ENCODE measurements around the gene ADAMTS17. TPM values are rescaled to one million over a fixed set of nuclear protein-coding genes. Genes with fewer than 3 reads are reported as not detected.

Gene ADAMTS17
- total and polyA plus RNA-seq, 4 donors: 0.28 to 46.9 (median 9.1) TPM

GRCh38 chr15:100314809-100315400 is 26.9 kb downstream of the ADAMTS17 start:
- Histone ChIP-seq H3K9me3 (ENCODE audit: control insufficient read depth in 4 of 4, low read length in 3 of 4) (peaks cover 0 to 2% (median 0%) of the 10 kb centered on the region in 4 donors), H3K9ac (ENCODE audit: low read depth in 1 of 2, low read length in 2 of 2) (no peak overlapping the region), H3K4me3 (ENCODE audit: low read depth in 1 of 3, low read length in 3 of 3) (no peak overlapping the region), H3K27ac (ENCODE audit: low read depth in 1 of 2, low read length in 2 of 2) (no peak overlapping the region), H3K4me1 (ENCODE audit: control insufficient read depth in 4 of 4, insufficient read depth in 4 of 4, low read length in 3 of 4) (no peaks in the 10 kb centered on the region), H3K36me3 (ENCODE audit: control insufficient read depth in 4 of 4, insufficient read depth in 3 of 4, low read depth in 1 of 4, low read length in 3 of 4) (peaks cover 5 to 36% (median 18%) of the 10 kb centered on the region in 4 donors), H3K27me3 (ENCODE audit: control insufficient read depth in 4 of 4, insufficient read depth in 4 of 4, low read length in 3 of 4) (no peaks in the 10 kb centered on the region)
- TF ChIP-seq FOXA1 (IDR thresholded peaks at IDR 0.05): no peak
- no peak for TF ChIP-seq RAD21 (IDR thresholded peaks at IDR 0.05)
- TF ChIP-seq, protein P1, sequence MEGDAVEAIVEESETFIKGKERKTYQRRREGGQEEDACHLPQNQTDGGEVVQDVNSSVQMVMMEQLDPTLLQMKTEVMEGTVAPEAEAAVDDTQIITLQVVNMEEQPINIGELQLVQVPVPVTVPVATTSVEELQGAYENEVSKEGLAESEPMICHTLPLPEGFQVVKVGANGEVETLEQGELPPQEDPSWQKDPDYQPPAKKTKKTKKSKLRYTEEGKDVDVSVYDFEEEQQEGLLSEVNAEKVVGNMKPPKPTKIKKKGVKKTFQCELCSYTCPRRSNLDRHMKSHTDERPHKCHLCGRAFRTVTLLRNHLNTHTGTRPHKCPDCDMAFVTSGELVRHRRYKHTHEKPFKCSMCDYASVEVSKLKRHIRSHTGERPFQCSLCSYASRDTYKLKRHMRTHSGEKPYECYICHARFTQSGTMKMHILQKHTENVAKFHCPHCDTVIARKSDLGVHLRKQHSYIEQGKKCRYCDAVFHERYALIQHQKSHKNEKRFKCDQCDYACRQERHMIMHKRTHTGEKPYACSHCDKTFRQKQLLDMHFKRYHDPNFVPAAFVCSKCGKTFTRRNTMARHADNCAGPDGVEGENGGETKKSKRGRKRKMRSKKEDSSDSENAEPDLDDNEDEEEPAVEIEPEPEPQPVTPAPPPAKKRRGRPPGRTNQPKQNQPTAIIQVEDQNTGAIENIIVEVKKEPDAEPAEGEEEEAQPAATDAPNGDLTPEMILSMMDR (IDR thresholded peaks at IDR 0.05; ENCODE audit: low read depth, low read length, missing input control): no peak
- TF ChIP-seq SP1 (IDR thresholded peaks at IDR 0.05): no peak
- TF ChIP-seq TAF1 (conservative IDR thresholded peaks at IDR 0.05): no peak
- no peak for TF ChIP-seq JUND (IDR thresholded peaks at IDR 0.05)
- no peak for TF ChIP-seq HNF4A (conservative IDR thresholded peaks at IDR 0.05)
- no peak for TF ChIP-seq EGR1 (IDR thresholded peaks at IDR 0.05; ENCODE audit: low read depth in 2 of 2)
- no peak for TF ChIP-seq GABPA (IDR thresholded peaks at IDR 0.05 in 1 of 2, conservative IDR thresholded peaks at IDR 0.05 in 1 of 2)
- no peak for TF ChIP-seq NR2F2 (IDR thresholded peaks at IDR 0.05)
- TF ChIP-seq FOXA2 (IDR thresholded peaks at IDR 0.05): no peak
- no peak for TF ChIP-seq ZBTB33 (IDR thresholded peaks at IDR 0.05)
- no peak for TF ChIP-seq MAX (IDR thresholded peaks at IDR 0.05)
- TF ChIP-seq, protein P2, sequence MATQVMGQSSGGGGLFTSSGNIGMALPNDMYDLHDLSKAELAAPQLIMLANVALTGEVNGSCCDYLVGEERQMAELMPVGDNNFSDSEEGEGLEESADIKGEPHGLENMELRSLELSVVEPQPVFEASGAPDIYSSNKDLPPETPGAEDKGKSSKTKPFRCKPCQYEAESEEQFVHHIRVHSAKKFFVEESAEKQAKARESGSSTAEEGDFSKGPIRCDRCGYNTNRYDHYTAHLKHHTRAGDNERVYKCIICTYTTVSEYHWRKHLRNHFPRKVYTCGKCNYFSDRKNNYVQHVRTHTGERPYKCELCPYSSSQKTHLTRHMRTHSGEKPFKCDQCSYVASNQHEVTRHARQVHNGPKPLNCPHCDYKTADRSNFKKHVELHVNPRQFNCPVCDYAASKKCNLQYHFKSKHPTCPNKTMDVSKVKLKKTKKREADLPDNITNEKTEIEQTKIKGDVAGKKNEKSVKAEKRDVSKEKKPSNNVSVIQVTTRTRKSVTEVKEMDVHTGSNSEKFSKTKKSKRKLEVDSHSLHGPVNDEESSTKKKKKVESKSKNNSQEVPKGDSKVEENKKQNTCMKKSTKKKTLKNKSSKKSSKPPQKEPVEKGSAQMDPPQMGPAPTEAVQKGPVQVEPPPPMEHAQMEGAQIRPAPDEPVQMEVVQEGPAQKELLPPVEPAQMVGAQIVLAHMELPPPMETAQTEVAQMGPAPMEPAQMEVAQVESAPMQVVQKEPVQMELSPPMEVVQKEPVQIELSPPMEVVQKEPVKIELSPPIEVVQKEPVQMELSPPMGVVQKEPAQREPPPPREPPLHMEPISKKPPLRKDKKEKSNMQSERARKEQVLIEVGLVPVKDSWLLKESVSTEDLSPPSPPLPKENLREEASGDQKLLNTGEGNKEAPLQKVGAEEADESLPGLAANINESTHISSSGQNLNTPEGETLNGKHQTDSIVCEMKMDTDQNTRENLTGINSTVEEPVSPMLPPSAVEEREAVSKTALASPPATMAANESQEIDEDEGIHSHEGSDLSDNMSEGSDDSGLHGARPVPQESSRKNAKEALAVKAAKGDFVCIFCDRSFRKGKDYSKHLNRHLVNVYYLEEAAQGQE (IDR thresholded peaks at IDR 0.05): no peak
- no peak for DNase-seq (ENCODE audit: low spot score)
- WGBS: 92% methylated on average over 16 of the region's 16 CpGs

GRCh38 chr15:100311833-100312476 is 29.8 kb downstream of the ADAMTS17 start:
- Histone ChIP-seq H3K4me1 (ENCODE audit: control insufficient read depth in 4 of 4, insufficient read depth in 4 of 4, low read length in 3 of 4) (no peaks in the 10 kb centered on the region), H3K27me3 (ENCODE audit: control insufficient read depth in 4 of 4, insufficient read depth in 4 of 4, low read length in 3 of 4) (no peaks in the 10 kb centered on the region), H3K9ac (ENCODE audit: low read depth in 1 of 2, low read length in 2 of 2) (no peak overlapping the region), H3K27ac (ENCODE audit: low read depth in 1 of 2, low read length in 2 of 2) (no peak overlapping the region), H3K9me3 (ENCODE audit: control insufficient read depth in 4 of 4, low read length in 3 of 4) (no peaks in the 10 kb centered on the region), H3K4me3 (ENCODE audit: low read depth in 1 of 3, low read length in 3 of 3) (no peak overlapping the region), H3K36me3 (ENCODE audit: control insufficient read depth in 4 of 4, insufficient read depth in 3 of 4, low read depth in 1 of 4, low read length in 3 of 4) (peaks cover 0 to 18% (median 10%) of the 10 kb centered on the region in 4 donors)
- no peak for DNase-seq (ENCODE audit: low spot score)
- TF ChIP-seq, protein P1 (IDR thresholded peaks at IDR 0.05; ENCODE audit: low read depth, low read length, missing input control): no peak
- TF ChIP-seq FOXA1 (IDR thresholded peaks at IDR 0.05) (no peak), JUND (IDR thresholded peaks at IDR 0.05) (no peak), YY1 (IDR thresholded peaks at IDR 0.05) (no peak), RAD21 (IDR thresholded peaks at IDR 0.05) (no peak), TAF1 (conservative IDR thresholded peaks at IDR 0.05) (no peak), ZBTB33 (IDR thresholded peaks at IDR 0.05) (no peak)
- TF ChIP-seq, protein P3, sequence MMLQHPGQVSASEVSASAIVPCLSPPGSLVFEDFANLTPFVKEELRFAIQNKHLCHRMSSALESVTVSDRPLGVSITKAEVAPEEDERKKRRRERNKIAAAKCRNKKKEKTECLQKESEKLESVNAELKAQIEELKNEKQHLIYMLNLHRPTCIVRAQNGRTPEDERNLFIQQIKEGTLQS (IDR thresholded peaks at IDR 0.05): no peak
- WGBS: 91% methylated on average over 8 of the region's 8 CpGs
